Measurements from ENCODE around the gene INPP4A.

INPP4A gene

DNA sequence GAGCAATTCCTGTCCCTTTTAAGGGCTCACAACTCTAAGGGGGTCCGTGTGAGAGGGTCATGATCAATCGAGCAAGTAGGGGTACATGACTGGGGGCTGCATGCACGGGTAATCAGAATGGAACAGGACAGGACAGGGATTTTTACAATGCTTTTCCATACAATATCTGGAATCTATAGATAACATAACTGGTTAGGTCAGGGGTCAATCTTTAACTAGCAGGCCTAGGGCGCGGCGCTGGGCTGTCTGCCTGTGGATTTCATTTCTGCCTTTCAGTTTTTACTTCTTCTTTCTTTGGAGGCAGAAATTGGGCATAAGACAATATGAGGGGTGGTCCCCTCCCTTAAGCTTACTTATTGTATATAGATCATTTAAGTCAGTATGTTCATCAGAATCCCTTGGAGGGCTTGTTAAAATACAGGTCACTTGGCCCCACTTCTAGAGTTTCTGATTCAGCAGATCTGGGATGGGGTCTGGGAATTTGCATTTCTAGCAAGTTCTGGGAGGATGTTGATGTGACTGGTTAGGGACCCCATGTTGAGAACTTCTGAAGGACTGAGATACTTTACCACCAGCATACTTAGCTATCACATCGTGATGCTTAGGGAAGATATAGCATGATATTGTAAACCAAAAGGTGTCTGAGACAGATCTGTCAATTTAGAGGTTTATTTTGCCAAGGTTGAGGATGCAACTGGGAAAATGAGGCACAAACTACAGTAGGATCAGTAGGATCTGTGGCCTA, 2.8 kb upstream of the INPP4A start:
- H3K9me3 Mint-ChIP-seq: peaks cover 14% of the 10 kb centered on the region
- H3K27me3 Mint-ChIP-seq (ENCODE audit: low read depth): no peaks in the 10 kb centered on the region
- H3K4me1 Mint-ChIP-seq: peaks cover 15% of the 10 kb centered on the region
- peak overlapping the region in 1 of 3 experiments; percentile 39 for H3K27ac Mint-ChIP-seq
- H3K4me3 Mint-ChIP-seq: peak overlapping the region; percentile 36 to 69 (median 37)
- TF ChIP-seq, protein P1, sequence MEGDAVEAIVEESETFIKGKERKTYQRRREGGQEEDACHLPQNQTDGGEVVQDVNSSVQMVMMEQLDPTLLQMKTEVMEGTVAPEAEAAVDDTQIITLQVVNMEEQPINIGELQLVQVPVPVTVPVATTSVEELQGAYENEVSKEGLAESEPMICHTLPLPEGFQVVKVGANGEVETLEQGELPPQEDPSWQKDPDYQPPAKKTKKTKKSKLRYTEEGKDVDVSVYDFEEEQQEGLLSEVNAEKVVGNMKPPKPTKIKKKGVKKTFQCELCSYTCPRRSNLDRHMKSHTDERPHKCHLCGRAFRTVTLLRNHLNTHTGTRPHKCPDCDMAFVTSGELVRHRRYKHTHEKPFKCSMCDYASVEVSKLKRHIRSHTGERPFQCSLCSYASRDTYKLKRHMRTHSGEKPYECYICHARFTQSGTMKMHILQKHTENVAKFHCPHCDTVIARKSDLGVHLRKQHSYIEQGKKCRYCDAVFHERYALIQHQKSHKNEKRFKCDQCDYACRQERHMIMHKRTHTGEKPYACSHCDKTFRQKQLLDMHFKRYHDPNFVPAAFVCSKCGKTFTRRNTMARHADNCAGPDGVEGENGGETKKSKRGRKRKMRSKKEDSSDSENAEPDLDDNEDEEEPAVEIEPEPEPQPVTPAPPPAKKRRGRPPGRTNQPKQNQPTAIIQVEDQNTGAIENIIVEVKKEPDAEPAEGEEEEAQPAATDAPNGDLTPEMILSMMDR (IDR thresholded peaks at IDR 0.05; ENCODE audit: unreplicated experiment in 3 of 3): no peak
- H3K36me3 Mint-ChIP-seq (ENCODE audit: low read depth): no peaks in the 10 kb centered on the region

- Mint-ChIP-seq H3K4me3 (peak overlapping the region; percentile 36 to 69 (median 37)), H3K9me3 (peaks cover 14% of the 10 kb centered on the region), H3K4me1 (peaks cover 16% of the 10 kb centered on the region), H3K36me3 (ENCODE audit: low read depth) (no peaks in the 10 kb centered on the region), H3K27ac (no peak overlapping the region), H3K27me3 (ENCODE audit: low read depth) (no peaks in the 10 kb centered on the region)
- TF ChIP-seq, protein P1 (IDR thresholded peaks at IDR 0.05; ENCODE audit: unreplicated experiment in 3 of 3): no peak
Measured at GRCh38 chr2:98442488-98442887, 2.2 kb upstream of the INPP4A start.

DNA sequence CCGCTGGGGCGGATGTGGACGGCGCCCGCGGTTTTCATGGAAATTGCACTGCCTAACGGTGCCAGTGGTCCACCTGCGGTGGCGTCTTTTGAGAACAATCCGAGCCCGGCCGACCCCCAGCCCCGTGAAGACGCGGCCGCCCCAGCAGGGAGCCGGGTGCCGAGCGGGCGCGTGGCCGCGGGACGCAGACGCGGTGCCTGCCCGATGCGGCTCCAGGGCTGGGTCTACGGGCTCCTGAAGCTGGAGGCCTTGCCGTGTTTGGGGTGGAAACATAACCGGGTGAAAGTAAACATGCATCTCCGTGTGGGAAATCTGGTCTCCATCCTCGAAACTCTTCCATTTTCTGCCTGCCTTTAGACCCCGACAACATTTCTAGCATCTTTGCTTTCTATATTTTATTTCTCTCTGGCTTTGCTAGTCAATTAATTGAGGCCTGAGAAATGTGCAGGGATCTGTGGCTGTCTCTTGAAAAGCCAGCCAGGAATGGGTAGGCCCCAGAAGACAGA, 572 bp downstream of the INPP4A start:
- no peaks in the 10 kb centered on the region for H3K9me3 Mint-ChIP-seq
- TF ChIP-seq, protein P1 (IDR thresholded peaks at IDR 0.05; ENCODE audit: unreplicated experiment in 3 of 3): no peak
- H3K36me3 Mint-ChIP-seq (ENCODE audit: low read depth): no peaks in the 10 kb centered on the region
- peaks cover 16% of the 10 kb centered on the region for H3K4me1 Mint-ChIP-seq
- peak overlapping the region; percentile 84 to 91 (median 86) for H3K27ac Mint-ChIP-seq
- peak overlapping the region; percentile 92 to 96 (median 94) for H3K4me3 Mint-ChIP-seq
- H3K27me3 Mint-ChIP-seq (ENCODE audit: low read depth): no peaks in the 10 kb centered on the region

- Mint-ChIP-seq H3K4me3 (peak overlapping the region; percentile 92 to 96 (median 94)), H3K27ac (peak overlapping the region; percentile 84 to 91 (median 86)), H3K27me3 (ENCODE audit: low read depth) (no peaks in the 10 kb centered on the region), H3K9me3 (no peaks in the 10 kb centered on the region), H3K36me3 (ENCODE audit: low read depth) (no peaks in the 10 kb centered on the region), H3K4me1 (peaks cover 16% of the 10 kb centered on the region)
- TF ChIP-seq, protein P1 (IDR thresholded peaks at IDR 0.05; ENCODE audit: unreplicated experiment in 3 of 3): no peak
Measured at GRCh38 chr2:98445683-98446581, 1.3 kb downstream of the INPP4A start.

- Mint-ChIP-seq H3K36me3 (ENCODE audit: low read depth) (no peaks in the 10 kb centered on the region), H3K4me1 (peaks cover 16% of the 10 kb centered on the region), H3K9me3 (no peaks in the 10 kb centered on the region)
Measured at GRCh38 chr2:98446850-98447249, 2.2 kb downstream of the INPP4A start.

More at GRCh38 chr2:98446850-98447249, 2.2 kb downstream of the INPP4A start:
- no peak overlapping the region for H3K27ac Mint-ChIP-seq
- no peaks in the 10 kb centered on the region for H3K27me3 Mint-ChIP-seq (ENCODE audit: low read depth)
- TF ChIP-seq, protein P1 (IDR thresholded peaks at IDR 0.05; ENCODE audit: unreplicated experiment in 3 of 3): no peak
- H3K4me3 Mint-ChIP-seq: peak overlapping the region; percentile 92 to 96 (median 94)

All from nephron (organoid).